Myocyte (in vitro differentiated cells): ENCODE data around the gene SLC26A5. TPM values are rescaled to one million over a fixed set of nuclear protein-coding genes. Genes with fewer than 3 reads are reported as not detected.
A peak's percentile ranks its signal among the peaks of the same experiment; 100 is the strongest.

Experiments
- DNase-seq: peaks from one replicate; pipeline ENCODE4 v3.0.0-alpha.2; 2012; ENCODE audit warnings: low read depth
- total RNA-seq: library from RNA; depleted of rRNA; stranded (reverse); fragments of >200 nt; gene quantifications from 2 replicates; pipeline ENCODE4 v1.2.3, GENCODE V29; 2014

SLC26A5 gene
- total RNA-seq, 1 donor from 2014 or later: not detected

GRCh38 chr7:103348452-103348851 is 97.6 kb downstream of the SLC26A5 start:
- DNase-seq: no peak

GRCh38 chr7:103347507-103348267 is 98.3 kb downstream of the SLC26A5 start, which contains the start of gene PSMC2:
Gene PSMC2, plus strand, starts transcription at chr7:103347643. Its CDS starts 69 bp downstream, at chr7:103347712.
- DNase-seq: peak; percentile 97

GRCh38 chr7:103346396-103346795 is 99.6 kb downstream of the SLC26A5 start:
- DNase-seq: no peak

- peak; percentile 97 for DNase-seq
Measured at GRCh38 chr7:103344453-103345149, 101.4 kb downstream of the SLC26A5 start, which contains the start of gene DNAJC2. Gene DNAJC2, minus strand, starts transcription at chr7:103344767. Its CDS starts 145 bp downstream, at chr7:103344622.

GRCh38 chr7:103343758-103344452 is 102.1 kb downstream of the SLC26A5 start:
- peak; percentile 46 for DNase-seq

- DNase-seq: peak; percentile 7
Measured at GRCh38 chr7:103343332-103343731, 102.7 kb downstream of the SLC26A5 start.

GRCh38 chr7:103341466-103341865 is 104.5 kb downstream of the SLC26A5 start:
- DNase-seq: no peak

GRCh38 chr7:103338864-103339263 is 107.1 kb downstream of the SLC26A5 start:
- DNase-seq: no peak

GRCh38 chr7:103336761-103337160 is 109.2 kb downstream of the SLC26A5 start:
- DNase-seq: no peak

- no peak for DNase-seq
Measured at GRCh38 chr7:103325744-103326143, 120.3 kb downstream of the SLC26A5 start.

Other genes starting within 250 kb of the SLC26A5 start
- gene PMPCB, start 148.8 kb downstream of the SLC26A5 start, total RNA-seq: 88.8 and 101 TPM in 2 replicates
- 34.4 and 38.8 TPM in 2 replicates for gene DNAJC2, start 101.4 kb downstream of the SLC26A5 start, total RNA-seq
- 280 and 306 TPM in 2 replicates for gene PSMC2, start 98.6 kb downstream of the SLC26A5 start, total RNA-seq